ENCODE results near the gene GCDH. TPM values are rescaled to one million over a fixed set of nuclear protein-coding genes. Genes with fewer than 3 reads are reported as not detected.
"Not testable (repeated sequence)": the region's sequence is repeated elsewhere in the genome, so short reads cannot be mapped to it uniquely, and the experiment has no call there.

Gene GCDH
- total RNA-seq, 1 experiment from 2014 or later = 53.2 TPM

- Histone ChIP-seq H3T11ph (ENCODE audit: low read length) (no peak overlapping the region), H2BK5ac (ENCODE audit: insufficient read length, low read length) (no peak overlapping the region), H3K23me2 (ENCODE audit: insufficient read length, low read depth, low read length, poor library complexity, severe bottlenecking) (peaks cover 14% of the 10 kb centered on the region), H3K4ac (ENCODE audit: low read depth, low read length) (no peak overlapping the region), H3K56ac (ENCODE audit: insufficient read length, low read depth, low read length) (no peak overlapping the region), H3K9ac (ENCODE audit: extremely low read depth, insufficient read length, low read length) (no peak overlapping the region), H2AFZ (ENCODE audit: low read length) (no peak overlapping the region), H3K14ac (ENCODE audit: insufficient read depth, low read length) (no peak overlapping the region), H4K91ac (ENCODE audit: insufficient read length, low read depth, low read length) (no peak overlapping the region), H3K4me2 (ENCODE audit: insufficient read depth, insufficient read length, low read length) (no peak overlapping the region), H4K20me1 (ENCODE audit: control insufficient read depth, insufficient read depth, insufficient read length) (no peaks in the 10 kb centered on the region), H3K27me3 (ENCODE audit: insufficient read depth, low read length) (0 out of 2 replicates have a peak, but pooled peaks cover 1% of the 10 kb centered on the region), H3K9me3 (ENCODE audit: control insufficient read depth, low read depth, low read length) (no peaks in the 10 kb centered on the region), H2AK5ac (ENCODE audit: insufficient read length, low read length) (no peak overlapping the region), H2BK120ac (ENCODE audit: low read depth, low read length, poor library complexity, severe bottlenecking) (no peak overlapping the region), H4K8ac (replicated peaks; ENCODE audit: insufficient read length, low read depth, low read length) (no peak overlapping the region), H3K18ac (ENCODE audit: insufficient read length, low read depth, low read length) (no peak overlapping the region), H4K5ac (ENCODE audit: insufficient read length, low read depth, low read length) (no peak overlapping the region), H2BK12ac (ENCODE audit: insufficient read length, low read depth, low read length) (no peak overlapping the region), H3K79me2 (ENCODE audit: insufficient read depth, low read length) (no peaks in the 10 kb centered on the region; the same call in 1 of the 2 replicates), H3K27ac (ENCODE audit: insufficient read length, low read depth, low read length) (no peak overlapping the region), H2BK20ac (ENCODE audit: low read depth, low read length, poor library complexity, severe bottlenecking) (no peak overlapping the region), H2BK15ac (ENCODE audit: low read depth, low read length) (no peak overlapping the region), H3K23ac (ENCODE audit: insufficient read length, low read depth, low read length) (no peak overlapping the region), H3K4me1 (ENCODE audit: insufficient read depth, low read length) (no peaks in the 10 kb centered on the region), H3K79me1 (ENCODE audit: insufficient read depth, low read depth, low read length, poor library complexity, severe bottlenecking) (no peaks in the 10 kb centered on the region)
- no peak for DNase-seq
- peaks cover 16% of the 10 kb centered on the region in 2 experiments for H3K9me3 Mint-ChIP-seq
- H3K27ac Mint-ChIP-seq = no peak overlapping the region
- peaks cover 45% of the 10 kb centered on the region for H3K27me3 Mint-ChIP-seq (ENCODE audit: low read depth)
- peaks cover 13 to 25% of the 10 kb centered on the region in 2 experiments for H3K4me1 Mint-ChIP-seq
- TF ChIP-seq CTCF (conservative IDR thresholded peaks at IDR 0.05) = no peak
- H3K4me3 Mint-ChIP-seq = no peak overlapping the region
- no CpG with 5 or more reads among the region's 5 CpGs for WGBS (ENCODE audit: extremely low coverage, insufficient read length, low lambda C conversion rate)
- H3K36me3 Mint-ChIP-seq (ENCODE audit: insufficient read depth in 1 of 3, low read depth in 3 of 3) = peaks cover 3 to 10% (median 5%) of the 10 kb centered on the region in 3 experiments; a peak in 6 of 7 replicates
These were observed 2.9 kb upstream of the GCDH start for GRCh38 chr19:12888006-12888603.

- H3K23ac ChIP-seq (ENCODE audit: insufficient read length, low read depth, low read length); H4K20me1 ChIP-seq (ENCODE audit: control insufficient read depth, insufficient read depth, insufficient read length); H3K4me1 ChIP-seq (ENCODE audit: insufficient read depth, low read length); H3K4ac ChIP-seq (ENCODE audit: low read depth, low read length); H3K9me3 Mint-ChIP-seq; H2AK5ac ChIP-seq (ENCODE audit: insufficient read length, low read length); H3K9me3 ChIP-seq (ENCODE audit: control insufficient read depth, low read depth, low read length); H2BK12ac ChIP-seq (ENCODE audit: insufficient read length, low read depth, low read length); H3K79me1 ChIP-seq (ENCODE audit: insufficient read depth, low read depth, low read length, poor library complexity, severe bottlenecking); H2BK20ac ChIP-seq (ENCODE audit: low read depth, low read length, poor library complexity, severe bottlenecking); H3K27me3 ChIP-seq (ENCODE audit: insufficient read depth, low read length); H4K5ac ChIP-seq (ENCODE audit: insufficient read length, low read depth, low read length); H2BK15ac ChIP-seq (ENCODE audit: low read depth, low read length); H3K79me2 ChIP-seq (ENCODE audit: insufficient read depth, low read length); H4K91ac ChIP-seq (ENCODE audit: insufficient read length, low read depth, low read length); DNase-seq; H2BK120ac ChIP-seq (ENCODE audit: low read depth, low read length, poor library complexity, severe bottlenecking); H4K8ac ChIP-seq (replicated peaks; ENCODE audit: insufficient read length, low read depth, low read length); H3T11ph ChIP-seq (ENCODE audit: low read length); H3K56ac ChIP-seq (ENCODE audit: insufficient read length, low read depth, low read length); H2BK5ac ChIP-seq (ENCODE audit: insufficient read length, low read length); H2AFZ ChIP-seq (ENCODE audit: low read length): not testable (repeated sequence)
- WGBS (ENCODE audit: extremely low coverage, insufficient read length, low lambda C conversion rate) = no CpG with 5 or more reads among the region's 10 CpGs
- peak overlapping the region; percentile 89 to 97 (median 97) for H3K27ac Mint-ChIP-seq
- H3K4me2 ChIP-seq (ENCODE audit: insufficient read depth, insufficient read length, low read length) = peak overlapping the region; percentile 65
- H3K23me2 ChIP-seq (ENCODE audit: insufficient read length, low read depth, low read length, poor library complexity, severe bottlenecking) = peaks cover 14% of the 10 kb centered on the region
- peak overlapping the region; percentile 47 for H3K27ac ChIP-seq (ENCODE audit: insufficient read length, low read depth, low read length)
- peak overlapping the region; percentile 92; the same call in 1 of the 2 replicates for H3K14ac ChIP-seq (ENCODE audit: insufficient read depth, low read length)
- peak overlapping the region; percentile 99 for H3K4me3 Mint-ChIP-seq
- peak overlapping the region; percentile 96 for H3K18ac ChIP-seq (ENCODE audit: insufficient read length, low read depth, low read length)
- peaks cover 16 to 24% (median 21%) of the 10 kb centered on the region in 3 experiments; a peak in 6 of 7 replicates for H3K36me3 Mint-ChIP-seq (ENCODE audit: insufficient read depth in 1 of 3, low read depth in 3 of 3)
- H3K4me1 Mint-ChIP-seq = peaks cover 13 to 23% of the 10 kb centered on the region in 2 experiments
- H3K27me3 Mint-ChIP-seq (ENCODE audit: low read depth) = peaks cover 28% of the 10 kb centered on the region
- peak overlapping the region; percentile 70 for H3K9ac ChIP-seq (ENCODE audit: extremely low read depth, insufficient read length, low read length)
These were observed 617 bp upstream of the GCDH start for GRCh38 chr19:12890299-12890786.

Data from H9 (cell line).